Epithelial cell of esophagus (primary cell): Measurements from ENCODE around the gene CARF.

Experiments used
- DNase-seq: peaks from one replicate; pipeline ENCODE4 v3.0.0; 2010; ENCODE audit warnings: low read depth
- H3K4me3 ChIP-seq: 2 replicates; pipeline ENCODE4 v1.5.1; 2011; ENCODE audit warnings: mild to moderate bottlenecking, low read length, control low read depth
- TF ChIP-seq, protein P1 (sequence below): IDR thresholded peaks from 2 replicates; pipeline ENCODE4 v1.5.1; 2011; ENCODE audit warnings: low read depth, mild to moderate bottlenecking, low read length, control low read depth, inconsistent platforms; ENCODE audit not compliant: insufficient read depth; ENCODE audit errors: missing control alignments

CARF gene

DNA sequence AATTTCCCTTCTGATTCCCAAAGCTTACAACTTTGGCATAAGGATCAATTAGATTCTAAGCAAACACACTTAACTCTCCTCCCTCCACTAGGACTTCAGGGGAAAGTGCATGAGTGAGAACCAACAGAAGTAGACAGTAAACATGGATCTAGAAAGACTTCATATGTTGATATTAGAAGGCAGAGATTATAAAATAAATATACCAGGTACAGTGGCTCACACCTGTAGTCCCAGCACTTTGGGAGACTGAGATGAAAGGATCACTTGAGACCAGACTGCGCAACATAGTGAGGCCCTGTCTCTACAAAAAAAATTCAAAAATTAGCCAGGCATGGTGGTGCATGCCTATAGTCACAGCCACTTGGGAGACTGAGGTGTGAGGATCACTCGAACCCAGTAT lies 118.5 kb downstream of the CARF start:
- no peak for DNase-seq
- no peak overlapping the region for H3K4me3 ChIP-seq
- TF ChIP-seq, protein P1, sequence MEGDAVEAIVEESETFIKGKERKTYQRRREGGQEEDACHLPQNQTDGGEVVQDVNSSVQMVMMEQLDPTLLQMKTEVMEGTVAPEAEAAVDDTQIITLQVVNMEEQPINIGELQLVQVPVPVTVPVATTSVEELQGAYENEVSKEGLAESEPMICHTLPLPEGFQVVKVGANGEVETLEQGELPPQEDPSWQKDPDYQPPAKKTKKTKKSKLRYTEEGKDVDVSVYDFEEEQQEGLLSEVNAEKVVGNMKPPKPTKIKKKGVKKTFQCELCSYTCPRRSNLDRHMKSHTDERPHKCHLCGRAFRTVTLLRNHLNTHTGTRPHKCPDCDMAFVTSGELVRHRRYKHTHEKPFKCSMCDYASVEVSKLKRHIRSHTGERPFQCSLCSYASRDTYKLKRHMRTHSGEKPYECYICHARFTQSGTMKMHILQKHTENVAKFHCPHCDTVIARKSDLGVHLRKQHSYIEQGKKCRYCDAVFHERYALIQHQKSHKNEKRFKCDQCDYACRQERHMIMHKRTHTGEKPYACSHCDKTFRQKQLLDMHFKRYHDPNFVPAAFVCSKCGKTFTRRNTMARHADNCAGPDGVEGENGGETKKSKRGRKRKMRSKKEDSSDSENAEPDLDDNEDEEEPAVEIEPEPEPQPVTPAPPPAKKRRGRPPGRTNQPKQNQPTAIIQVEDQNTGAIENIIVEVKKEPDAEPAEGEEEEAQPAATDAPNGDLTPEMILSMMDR = no peak

DNA sequence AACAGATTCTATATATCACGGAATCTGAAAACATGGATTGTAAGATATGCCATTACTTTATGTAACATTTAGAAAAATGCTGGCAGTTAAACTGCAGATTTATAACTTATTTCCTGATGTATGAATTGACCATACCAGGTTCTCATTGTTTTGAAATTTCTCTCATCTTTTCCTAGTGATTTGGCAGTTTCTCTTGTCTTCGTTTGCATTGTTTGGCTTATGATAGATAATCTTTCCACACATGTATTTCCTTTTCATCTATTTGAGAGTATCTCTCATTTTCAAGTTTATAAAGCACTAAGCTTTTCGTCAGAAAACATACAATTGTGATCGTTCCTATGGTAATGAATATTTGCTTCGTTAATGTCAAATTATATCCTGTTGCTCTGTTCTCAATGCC lies 118.9 kb downstream of the CARF start:
- TF ChIP-seq, protein P1 = no peak
- no peak for DNase-seq
- no peak overlapping the region for H3K4me3 ChIP-seq

DNA sequence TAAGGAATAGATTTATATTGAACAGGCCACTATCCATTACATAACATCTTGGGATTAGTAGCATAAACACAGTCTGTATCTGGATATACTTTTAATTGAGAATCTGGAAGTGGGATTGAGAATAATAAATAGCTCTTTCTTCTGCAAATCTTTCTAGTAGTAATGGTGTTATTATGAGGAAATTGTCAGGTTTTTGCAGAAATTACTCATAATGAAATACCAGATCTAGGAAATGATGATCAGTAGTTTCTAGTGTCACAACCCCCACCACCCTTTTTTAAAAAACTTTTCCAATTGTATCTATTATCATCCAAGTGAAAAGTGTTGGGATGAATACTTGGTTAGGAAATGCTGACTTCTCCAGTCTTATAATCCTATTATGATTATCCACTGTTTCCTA lies 121.3 kb downstream of the CARF start:
- no peak overlapping the region for H3K4me3 ChIP-seq
- no peak for DNase-seq
- TF ChIP-seq, protein P1 = no peak

DNA sequence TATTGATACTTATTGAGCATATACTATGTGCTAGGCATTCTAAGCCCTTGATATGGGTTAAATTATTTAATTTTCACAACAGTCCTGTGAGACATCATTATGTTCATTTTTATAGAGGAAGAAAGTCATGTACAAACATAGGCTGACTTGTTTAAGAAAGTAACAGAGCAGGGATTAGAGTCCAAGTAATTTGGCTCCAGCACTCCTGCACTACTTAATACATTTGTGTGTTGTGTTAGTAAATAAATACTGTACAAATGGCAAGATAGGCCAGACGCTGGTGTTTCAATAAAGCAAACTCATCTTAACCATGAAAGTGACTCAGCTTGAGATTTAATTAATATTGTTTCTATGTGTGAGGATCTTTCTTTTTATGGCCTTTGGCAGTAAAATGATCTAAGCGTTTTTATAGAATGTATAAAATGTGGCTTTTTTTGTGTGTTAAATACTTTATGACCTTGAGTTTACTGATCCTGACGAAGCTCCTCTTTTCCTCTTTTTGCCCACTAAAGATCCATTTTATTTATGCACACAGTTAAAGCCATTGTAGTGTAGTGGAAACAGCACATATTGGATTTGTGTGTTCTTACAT lies 123.9 kb downstream of the CARF start:
- TF ChIP-seq, protein P1 = no peak
- no peak for DNase-seq
- H3K4me3 ChIP-seq = no peak overlapping the region
